Stimulated activated CD4-positive, alpha-beta T cell treated with anti-CD3 and anti-CD28 coated beads, Interleukin-15, amount 100 ng/mL, for 48 hours (primary cell): ENCODE results near the gene RLF.

Experiments used
- DNase-seq, 2 donors: peaks; one replicate each; pipeline ENCODE4 v3.0.0-alpha.2; 2020; ENCODE audit warnings: low read depth in 2 of 2

Gene RLF

DNA sequence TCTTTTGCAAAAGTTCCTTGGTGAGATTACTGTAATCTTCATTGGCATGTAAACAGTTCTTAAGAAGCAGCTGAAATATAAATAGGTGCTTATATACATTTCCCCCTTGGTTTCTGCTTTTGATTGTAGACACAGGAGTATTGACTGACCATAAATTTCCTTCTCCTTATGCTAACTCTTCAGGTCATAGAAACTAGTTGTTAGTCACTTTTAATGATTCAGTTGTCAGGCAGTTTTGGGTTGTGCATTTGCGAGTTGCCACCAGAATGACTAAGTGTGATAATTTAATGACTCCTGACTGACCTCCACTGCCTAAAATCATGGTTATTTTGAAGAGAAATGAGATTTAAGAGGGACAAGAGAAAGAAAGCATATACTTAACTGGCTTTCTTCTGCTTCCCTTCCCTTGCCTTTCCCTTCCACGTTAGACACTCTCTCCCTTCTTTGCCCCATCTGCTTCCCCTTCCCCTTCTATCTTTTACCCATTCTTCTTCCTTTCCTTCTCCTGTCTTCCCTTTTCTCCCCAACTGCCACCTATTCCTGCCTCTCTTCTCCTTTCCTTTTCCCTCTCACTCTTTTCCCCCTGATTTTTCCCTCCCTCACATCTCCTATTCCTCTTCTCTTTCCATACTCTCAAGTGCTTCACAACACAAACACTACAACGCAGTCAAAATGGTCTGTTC, 109.1 kb downstream of the RLF start:
- DNase-seq = peak in 1 of 2 donors; percentile 19

DNA sequence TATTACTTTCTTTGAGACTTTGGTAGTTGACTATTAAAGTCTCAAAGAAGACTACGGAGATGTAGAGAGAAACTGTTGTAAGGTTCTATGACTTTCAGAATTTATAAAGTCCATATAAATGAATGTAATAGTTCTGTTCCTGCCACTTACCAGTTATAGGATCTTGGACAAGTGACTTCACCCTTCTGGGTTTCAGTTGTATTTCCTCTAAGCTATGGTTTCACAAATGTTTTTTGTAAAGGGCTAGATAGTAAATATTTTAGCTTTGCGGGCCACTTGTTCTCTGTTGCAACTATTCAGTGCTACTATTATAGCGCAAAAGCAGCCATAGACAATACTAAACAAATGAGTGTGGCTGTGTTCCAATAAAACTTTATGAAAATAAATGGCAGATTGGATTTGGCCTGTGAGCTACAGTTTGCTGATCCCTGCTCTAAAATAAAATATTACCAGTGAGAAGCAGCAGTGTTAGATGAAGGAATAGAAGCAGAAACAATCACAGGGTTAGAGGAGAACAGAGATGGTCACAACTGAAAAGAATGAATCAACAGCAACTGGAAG, 111.5 kb downstream of the RLF start:
- no peak for DNase-seq

DNA sequence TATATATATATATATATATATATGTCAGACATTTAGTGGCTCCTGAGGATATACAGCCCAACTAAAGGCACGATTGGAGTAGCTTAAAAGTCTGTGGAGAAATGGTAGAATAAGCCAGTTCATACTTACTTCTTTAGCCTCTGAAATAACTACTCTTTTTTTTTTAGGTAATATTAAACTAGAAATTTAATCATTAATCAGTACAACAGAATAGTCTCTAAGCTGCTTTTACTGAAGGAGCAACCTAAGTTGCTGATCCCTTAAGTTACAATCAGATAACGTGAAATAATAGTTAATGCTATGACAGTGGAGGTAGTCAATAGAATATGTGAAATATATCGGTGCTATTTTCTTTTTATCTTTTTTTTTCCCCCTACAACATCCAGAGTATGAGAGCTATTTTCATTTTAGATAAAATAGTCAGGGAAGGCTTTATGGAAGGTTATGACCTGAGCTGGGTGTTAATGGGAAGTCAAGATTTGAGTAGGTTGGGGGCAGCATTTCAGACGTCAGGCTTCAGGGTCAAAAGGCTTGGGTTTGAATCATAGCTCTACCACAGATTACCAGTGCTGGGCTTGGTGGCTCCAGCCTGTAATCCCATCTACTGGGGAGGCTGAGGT, 112.5 kb downstream of the RLF start:
- no peak for DNase-seq

DNA sequence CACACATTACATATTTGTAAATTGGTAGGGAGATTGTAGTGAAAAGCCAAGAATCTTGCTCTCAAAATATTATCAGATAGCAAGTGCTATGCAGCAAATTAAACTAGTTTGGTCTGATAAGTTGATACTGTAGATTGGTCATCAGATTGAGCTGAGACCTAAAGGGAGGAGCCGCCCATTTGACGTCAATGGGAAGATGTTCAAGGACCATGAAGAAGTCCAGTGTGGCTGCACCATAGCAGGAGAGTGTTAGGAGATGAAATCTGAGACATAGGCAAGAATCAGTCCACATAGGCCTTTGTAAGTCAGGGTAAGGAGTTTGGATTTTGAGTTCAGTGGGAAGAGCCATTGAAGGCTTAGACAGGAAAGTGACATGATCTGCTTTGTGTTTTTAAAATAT, 113.1 kb downstream of the RLF start:
- no peak for DNase-seq

DNA sequence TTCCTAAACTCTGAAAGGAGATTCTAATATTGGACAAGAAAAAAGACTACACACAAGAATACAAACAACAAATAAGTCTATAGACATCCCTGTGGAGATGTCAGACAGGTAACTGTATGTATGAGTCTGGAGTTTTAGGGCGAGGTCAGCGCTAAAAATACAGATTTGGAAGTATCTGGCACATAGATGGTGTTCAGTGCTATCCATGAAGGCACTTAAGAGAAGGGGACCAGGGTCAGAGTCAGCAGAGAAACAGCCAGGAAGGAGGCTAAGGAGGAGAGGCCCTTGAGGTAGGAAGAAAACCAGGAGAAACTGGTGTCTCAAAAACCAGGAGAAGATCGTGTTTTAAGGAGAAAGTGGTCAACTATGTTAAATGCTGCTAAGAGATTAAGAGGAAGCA, 114.9 kb downstream of the RLF start:
- DNase-seq = no peak

DNA sequence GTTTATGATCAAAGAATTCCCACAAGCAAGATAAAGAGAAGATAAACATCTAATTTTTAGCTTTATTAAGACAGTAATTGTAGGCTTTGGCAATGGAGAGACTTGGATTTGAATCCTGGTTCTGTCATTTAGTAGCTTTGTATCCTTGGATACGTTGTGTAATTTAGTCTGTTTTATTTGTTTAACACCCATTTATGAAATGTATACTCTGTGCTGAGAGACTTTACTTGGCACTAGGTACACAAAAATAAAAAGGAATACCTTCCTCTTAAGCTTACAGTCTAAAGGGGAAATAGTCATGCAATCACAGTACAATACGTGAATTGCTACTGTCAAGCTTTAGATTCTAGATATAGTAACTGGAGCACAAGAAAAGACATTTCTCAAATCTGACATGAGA, 120.7 kb downstream of the RLF start:
- DNase-seq = no peak
